Stimulated activated CD8-positive, alpha-beta memory T cell treated with anti-CD3 and anti-CD28 coated beads, Interleukin-7, amount 100 ng/mL, for 1 hour (primary cell): Measurements from ENCODE around the gene TTI1.
"Not testable (repeated sequence)": the region's sequence is repeated elsewhere in the genome, so short reads cannot be mapped to it uniquely, and the experiment has no call there.

Experiments
- DNase-seq, 2 donors: peaks; one replicate each; pipeline ENCODE4 v3.0.0-alpha.2; 2020; ENCODE audit warnings: low read depth in 2 of 2

TTI1 gene

DNA sequence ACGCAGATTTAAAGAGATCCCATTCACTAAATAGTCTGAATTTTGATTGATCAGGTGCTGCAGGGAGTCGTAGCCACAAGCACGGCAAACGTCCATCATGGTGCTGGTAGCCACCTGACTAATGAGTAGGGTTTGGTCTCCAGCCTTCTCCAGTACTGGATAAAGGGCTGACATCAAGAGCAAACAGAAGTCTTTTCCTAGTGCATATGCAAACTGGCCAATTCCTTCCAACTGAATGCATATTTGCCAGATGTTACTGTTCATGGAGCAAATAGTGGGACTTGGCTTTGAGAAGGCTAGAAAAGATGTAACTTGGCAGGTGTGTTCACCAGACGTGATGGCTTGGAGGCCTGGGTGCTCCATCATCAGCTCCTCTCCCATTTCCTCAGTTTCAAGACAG, 21.6 kb downstream of the TTI1 start:
- DNase-seq = no peak

DNA sequence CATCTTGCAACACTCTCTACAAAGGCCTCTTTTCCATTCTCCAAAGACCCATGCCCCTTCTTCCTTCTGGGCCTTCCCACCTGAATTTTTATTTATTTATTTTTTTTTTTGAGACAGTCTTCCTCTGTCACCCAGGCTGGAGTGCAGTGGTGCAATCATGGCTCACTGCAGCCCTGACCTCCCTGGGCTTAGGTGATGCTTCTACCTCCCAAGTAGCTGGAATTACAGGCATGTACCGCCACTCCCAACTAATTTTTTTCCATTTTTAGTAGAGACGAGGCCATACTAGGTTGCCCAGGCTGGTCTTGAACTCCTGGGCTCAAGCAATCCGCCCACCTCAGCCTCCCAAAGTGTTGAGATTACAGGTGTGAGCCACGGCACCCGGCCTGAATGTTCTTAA, 23.8 kb downstream of the TTI1 start:
- not testable (repeated sequence) for DNase-seq

DNA sequence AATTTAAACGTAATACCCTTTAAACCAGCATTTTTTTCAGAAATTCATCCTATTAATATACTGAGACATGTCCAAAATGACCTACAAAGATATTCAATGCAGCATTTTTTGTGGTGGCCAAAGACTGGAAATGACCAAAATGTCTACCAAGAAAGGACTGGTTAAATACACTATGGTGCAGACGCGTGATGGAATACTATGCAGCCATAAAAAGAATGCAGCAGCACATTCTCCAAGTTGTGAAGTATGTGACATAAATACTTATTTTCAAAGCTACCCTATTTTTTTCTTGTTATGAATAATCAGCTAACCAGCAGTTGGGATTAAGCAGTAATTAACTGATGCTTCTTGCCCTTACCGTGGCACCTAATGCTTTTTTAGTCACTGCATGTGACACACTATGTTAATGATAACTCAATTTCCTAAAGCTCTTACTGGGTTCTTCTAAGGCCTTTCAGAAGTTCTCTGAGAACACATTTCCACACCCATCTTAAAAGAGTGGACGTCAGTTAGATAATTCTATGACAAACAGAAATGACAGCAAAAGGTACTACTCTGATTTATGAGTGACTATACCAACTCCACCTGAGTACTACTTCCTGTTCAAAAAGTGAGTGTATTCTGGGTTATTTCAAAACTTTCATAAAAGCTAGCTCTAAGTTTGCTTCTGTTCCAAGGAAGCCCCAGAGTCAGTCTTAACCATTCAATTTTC, 24.9 kb downstream of the TTI1 start:
- DNase-seq = no peak

DNA sequence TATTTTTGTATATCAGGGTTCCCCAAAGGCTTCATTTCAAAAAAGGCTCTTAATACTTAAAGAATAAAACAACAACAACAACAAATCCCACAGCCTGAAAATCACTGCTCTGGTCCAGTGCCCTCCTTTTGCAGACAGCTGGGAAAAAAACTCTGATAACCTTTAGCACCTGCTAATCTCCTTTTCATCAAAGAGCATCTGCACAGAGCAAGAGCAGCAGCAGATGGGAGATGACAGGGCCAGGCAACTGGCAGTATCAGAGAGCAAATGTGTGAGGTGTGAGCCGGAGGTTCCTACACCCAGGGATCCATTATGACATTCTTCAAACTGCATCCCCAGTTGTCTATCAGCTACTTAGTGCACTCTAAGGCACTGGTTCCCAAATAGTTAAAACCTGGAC, 25.7 kb downstream of the TTI1 start:
- no peak for DNase-seq

DNA sequence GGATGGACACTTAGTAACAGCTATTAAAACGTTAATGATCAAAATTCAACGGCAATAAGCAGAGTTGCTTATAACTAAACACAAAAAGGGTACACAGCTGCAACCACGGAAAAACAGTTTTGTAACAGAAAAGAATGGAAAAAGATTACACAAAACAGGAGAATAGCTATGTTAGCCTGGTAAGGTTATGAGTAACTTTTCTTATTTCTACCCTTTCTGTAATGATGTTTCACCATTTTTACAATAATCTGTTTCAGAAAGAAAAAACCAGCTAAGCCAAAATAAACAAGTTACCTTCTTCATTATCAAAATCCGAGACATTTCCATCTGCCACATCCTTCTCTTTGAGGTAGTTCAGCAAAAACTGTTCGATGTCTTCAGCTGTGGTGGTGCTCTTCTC, 27.4 kb downstream of the TTI1 start:
- no peak for DNase-seq

DNA sequence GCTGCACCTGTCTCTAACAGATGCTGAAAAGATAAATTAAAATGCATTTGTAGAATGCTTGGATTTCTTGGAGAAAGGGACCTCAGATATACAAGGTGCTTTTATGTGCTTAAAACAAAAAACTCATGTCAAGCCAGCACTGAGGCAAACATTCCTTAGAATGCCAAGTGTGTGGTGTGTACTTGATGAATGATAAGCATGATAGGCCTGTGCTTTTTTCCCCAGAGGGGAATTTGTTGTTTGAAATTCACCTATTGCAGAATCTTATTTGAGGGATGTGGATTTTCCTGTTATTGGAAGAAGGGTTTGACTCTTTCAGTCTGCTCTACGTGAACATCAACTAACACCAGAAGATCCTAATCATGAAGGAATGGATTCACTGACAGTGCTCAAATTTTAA, 28.8 kb downstream of the TTI1 start:
- DNase-seq = no peak

DNA sequence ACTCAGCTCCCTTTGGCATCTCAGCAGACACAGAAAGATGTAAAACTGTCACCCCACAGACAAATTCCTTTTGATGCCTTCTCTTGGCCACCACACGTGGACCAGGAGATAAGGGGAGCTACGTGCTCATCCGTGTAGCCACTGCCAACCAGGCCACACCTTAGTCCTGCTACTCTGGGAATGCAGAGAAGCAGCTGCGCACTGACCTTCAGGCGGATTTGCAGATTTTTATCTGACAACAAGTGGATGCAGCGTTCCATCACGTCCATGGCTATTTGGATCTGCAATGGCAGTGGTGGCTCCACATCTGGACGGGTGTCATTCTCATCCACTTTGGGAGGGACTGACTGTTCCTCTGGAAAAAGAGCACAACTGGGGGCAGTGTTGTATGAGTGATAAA, 30.8 kb downstream of the TTI1 start:
- DNase-seq = no peak

DNA sequence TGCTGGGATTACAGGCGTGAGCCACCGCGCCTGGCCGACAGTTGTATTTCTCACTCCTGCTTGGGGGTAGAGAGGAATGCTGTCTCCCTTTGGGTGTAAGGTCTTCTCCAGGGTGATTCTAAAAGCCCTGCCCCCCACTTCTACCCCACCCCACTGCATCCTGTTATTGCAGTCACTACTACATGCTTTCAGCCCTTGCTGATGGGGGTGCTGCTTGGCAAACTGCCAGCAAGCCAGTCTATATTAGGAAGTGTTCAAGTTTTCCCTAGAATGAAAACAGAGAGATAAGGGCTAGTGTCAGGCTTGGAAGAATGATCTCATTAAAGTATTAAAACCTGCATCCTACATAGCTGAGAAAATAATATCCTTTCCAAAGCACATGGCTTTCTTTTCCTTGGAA, 31.3 kb downstream of the TTI1 start:
- DNase-seq = no peak

DNA sequence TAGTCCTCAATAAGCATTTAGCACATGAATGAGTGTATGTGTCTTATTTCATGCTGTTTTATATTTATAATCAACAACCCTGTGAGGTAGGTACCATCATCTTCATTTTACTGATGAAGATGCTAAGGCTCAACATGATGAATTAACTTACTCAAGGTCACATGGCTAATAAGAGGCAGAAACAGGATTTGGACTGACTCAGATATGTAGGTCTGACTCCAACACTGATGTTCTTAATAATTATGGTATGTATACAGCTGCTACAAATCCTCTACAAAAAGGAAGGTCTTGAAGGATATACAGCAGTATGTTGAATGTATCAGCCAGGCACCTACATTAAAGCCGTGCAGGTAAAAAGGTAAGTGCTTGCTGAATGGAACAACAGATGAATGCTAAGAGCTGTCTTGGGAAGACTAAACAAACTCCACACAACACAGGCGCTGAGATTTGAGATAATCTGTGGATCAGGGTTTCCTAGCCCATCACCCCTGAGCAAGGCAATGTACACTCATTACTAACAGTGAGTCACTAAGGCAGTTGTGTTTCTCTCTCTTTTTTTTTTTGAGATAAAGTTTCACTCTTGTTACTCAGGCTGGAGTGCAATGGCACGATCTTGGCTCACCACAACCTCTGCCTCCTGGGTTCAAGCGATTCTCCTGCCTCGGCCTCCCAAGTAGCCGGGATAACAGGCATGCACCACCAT, 31.9 kb downstream of the TTI1 start:
- no peak for DNase-seq

DNA sequence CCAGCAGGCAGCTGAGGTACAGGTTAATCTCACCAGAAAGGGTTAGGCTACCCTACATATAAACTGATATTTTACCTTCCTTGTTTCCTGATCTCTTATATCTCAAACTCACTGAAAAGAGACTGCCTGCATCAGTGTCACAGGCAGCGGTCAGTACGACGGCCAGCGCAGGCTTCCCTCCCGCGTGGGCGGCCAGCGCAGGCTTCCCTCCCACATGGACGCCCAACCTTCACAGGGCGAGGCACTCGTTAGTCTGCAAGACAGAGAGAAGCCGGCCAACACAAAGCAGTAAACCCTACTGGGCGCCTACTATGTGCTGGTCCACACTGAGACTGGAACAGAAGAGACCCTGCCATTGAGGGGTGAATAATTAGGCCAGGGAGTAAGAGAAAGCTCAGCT, 33.0 kb downstream of the TTI1 start:
- DNase-seq = no peak

DNA sequence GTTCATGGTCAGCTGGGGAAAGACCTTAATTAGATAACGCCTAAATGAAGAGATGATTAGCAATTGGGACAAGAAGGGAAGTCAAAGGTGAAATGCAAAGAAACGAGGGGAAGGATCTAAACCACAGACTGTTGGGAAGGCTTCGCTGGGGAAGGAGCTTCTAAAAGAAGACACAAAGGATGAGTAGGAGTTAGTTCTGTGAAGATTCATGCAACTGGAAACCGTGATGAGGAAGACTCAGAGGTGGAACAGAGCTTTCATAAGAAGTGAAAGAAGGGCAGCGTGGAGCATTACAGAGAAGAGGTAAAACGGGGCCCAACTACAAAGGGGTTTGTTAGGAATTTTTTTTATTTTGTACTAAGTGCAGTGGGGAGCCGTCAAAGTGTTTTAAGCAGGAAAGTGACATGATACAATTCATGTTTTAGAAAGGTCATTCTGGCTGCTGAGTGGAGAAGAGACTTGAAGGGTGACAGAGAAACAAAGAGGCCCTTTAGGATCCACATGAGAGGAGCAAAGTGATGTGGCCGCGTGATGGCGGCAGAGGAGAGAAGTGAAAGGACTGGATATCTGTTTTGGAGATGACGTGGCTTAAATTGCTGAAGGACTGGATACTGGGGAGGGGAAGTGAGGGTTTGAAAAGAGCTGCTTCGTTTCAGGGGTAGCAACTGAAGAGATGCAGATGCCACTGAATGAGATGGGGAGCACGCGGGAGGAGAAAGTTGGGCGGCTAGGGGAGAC, 33.6 kb downstream of the TTI1 start:
- DNase-seq = no peak

DNA sequence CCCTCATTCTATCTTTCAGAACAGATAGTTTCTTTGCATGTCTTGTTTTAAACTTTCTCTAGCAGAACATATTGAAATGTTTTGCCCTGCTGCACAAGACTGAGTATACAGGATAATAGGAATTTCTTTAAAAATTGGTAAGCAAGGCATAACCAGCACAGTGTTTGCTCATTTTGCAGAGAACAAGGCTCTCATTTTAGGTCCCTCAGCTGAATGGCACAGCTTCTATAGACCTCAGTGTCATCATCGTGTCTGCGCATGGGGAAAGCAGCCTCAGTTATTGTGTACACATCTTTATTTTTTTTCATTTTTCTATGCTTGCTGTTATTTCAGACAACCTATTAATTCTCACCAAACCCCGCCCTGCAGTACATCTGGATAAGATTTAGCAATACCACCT, 35.7 kb downstream of the TTI1 start:
- DNase-seq = no peak

DNA sequence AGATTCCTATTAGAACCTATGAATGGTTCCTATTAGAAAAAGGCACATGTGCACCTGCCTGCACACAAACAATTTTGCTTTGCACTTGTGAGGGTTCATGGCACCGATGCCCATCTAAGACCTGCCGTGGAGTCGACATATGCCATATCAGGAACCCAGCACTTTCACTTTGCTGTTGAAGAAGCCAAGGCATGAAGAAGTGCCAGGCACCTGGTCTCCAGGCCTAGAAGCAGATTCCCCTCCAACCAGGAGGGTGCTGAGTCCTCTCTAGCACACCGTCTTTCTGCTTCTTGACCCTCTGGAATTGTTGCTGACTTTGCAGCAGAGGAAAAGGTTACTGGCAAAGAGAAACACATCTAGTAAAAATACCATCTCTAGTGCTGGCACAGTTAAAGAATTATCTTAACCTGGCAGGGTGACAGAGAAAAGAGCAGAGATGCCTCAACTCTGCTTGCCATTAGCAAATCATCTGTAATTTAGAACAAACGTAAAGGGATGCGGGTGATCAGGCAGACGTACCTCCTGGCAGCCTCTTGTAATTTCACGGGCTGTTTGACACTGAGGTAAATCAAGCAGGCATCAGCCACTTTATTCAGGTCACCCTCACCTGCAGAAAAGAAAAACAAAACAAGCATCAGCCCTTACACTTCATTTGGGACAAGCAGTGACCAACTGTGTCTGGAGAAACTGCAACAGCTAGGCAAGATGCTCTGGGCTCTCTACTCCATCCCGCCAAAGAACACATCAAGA, 37.2 kb downstream of the TTI1 start:
- no peak for DNase-seq

DNA sequence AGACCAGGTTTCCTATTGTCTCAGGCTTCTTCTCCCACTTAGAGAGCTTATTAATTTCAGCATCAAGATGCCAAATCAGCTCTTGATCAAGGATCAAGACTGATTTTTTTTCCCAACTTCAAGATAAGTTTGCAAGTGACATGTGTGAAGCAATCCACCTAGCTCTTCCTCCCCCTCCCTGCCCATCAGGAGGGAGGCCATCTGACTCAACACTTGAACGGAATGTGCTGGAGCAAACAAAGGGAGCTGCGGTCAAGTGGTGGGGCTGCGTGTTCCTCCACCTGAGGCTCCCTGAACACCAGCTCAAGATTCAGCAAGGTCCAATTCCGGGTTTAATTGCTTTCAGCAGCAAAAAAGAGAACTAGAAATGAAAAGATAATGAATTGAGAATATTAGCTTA, 38.7 kb downstream of the TTI1 start:
- DNase-seq = no peak

DNA sequence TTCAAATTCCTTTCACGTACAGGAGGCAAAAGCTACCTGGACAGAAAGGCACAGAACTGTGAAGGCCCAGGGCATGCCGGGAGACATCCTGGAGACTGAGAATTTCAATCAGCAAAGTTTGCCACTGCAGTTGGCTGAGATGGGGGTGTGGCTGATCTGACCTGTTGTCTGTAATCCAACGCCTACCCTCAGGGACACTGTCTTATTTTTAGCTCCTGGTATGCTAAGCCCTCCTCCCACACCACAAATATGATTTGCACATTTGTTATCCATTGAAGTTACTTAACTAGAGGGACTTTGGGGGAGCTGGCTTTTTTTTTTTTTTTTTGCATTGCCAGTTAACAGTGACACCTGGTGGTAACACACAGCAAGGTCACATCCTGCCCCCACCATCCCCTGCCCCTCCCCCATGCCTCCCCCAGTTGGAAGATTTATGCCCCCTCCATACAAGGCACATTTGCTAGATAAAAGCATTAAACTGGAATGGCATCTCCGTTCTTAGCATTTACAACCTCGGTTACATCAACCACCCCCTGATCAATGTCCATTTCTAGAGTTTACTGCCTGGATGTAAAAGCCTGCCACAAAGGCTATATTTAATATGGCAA, 40.4 kb downstream of the TTI1 start:
- no peak for DNase-seq

DNA sequence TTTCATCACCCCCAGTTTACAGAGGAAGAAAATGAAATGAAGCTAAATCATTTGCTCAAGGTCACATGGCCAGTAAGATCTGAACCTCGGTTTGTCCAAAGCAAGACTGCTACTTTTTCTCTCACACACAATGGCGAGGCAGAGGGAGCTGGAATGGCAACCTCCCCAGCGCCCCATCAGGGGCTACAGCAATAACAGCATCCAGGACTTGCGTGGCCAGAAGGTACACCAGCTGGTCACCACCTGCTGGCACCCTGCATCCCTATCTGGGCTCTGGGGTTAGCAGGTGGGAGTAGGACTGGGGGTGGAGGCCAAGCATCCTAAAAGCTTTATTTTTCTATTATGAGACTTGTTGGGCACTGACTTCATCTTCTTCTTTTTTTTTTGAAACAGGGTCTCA, 41.3 kb downstream of the TTI1 start:
- no peak for DNase-seq

DNA sequence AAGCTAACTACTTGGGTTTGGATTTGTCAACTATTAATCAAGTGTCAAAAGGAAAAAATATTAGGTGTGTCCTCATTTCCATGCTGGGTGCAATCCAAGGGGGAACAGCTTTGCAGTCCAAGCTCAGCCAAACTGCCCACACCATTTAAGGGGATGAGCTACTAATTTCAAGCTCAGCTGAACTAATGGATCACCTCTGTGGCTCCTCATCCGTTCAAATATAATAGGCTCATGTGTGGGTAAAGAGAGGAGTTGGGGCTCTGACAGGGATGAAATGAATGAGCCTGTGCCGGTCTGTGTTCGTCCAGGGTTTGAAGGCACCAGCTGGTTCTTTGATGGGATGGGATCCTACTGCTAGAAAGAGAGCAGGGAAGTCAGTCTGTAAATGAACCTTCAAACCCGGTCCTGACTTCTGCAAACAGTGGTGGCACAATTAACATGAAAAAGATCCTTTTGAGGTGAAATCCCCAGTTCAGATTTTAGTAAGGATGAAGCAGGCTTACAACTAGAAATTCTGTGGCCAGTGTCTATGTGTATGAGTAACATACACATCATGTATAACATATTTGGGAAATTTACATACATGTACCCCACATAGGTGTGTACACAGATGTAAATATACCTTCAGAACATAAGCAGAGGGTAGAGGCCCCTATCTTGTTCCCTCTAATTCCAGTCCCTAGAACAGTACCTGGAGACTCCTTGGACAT, 41.9 kb downstream of the TTI1 start:
- no peak for DNase-seq

DNA sequence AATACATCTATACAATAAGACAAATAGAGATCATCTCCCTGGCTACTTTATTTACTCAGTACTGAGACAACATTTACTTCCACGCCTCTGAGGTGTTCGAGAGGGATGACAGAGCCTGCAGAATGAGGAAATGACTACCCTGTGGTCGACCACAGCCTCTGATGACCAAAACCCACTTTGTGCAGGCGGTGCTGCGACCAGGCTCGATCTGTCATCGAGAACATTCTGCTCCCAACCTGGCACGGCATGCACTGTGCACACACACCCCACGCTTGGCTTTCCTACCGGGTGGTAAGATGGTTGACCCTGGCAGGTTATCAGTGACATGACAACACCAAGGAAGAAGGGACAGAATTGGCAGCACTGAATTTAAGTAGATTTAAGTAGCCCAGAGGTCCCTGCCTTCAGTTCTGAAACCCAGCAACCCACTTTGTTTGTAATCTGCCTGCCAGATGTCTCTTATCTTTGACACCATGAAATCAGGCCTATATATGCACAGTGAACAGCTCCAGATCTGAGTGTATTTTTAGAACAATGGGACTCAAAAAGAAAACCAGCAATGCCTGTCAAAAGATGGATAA, 42.6 kb downstream of the TTI1 start:
- DNase-seq = peak; percentile 4 to 14

DNA sequence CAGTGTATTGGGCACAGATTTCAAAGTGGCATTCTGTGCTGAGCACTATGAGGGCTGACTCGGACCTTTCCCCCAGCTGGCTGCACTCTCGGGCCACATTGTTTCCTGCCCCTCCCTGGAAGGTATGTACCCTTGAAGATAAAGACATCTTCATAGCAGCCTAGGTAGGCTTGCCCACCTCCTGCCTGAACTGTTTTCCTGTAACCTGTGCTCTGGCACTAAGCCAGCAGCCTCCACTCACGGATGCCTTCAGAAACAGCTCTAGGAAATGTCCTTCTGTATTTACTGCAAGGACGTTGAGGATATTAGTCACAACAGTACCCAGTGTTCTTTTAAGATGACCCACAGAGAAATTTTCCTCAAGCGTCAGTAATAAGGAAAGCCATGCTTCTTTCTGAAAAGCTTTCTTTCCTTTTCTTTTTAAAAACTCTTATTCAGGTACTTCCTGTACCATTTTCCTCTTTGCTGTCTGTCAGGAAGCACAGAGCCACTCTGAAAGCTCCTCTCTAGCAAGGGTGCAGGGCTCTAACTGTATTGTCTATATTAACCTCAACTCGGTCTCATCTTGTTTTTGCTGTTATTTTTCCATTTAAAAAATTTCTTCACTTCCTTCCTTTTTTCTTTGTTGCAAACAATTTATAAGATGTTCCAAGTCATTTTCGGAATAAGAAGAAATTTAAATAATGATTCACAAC, 43.5 kb downstream of the TTI1 start:
- no peak for DNase-seq

DNA sequence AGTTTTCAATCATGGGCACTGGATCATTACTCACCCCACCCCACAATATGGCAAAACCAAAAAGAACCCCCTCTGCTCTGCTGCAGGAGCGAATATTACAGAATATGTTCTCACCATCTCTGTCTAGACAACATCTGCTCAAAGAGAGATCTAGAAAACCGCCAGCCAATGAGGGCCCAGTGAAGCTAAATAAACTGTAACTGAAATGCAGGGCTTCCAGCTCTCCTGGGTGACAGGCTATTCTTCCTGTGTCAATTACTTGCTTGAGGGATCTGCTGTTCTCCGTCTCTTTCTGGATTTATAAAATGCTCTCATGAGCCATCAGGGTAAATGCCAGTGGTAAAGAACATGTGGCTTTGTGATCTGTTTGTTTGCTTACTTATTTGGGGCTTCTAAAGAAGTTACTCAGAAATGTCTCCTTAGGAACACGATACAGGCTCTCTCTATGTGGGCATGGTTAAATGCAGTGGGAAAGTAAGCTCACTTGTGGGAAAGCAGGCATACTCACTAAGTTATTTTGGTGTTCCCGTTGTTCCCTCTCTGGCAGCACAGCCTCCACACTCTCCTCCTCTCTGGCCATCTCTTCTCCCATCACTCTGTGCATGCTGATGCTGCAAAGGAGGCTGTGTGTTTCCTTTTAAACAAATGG, 44.8 kb downstream of the TTI1 start:
- DNase-seq = no peak
